HuH-7 (cell line): ENCODE data around the gene OSBP2.

Experiments used
- DNase-seq: peaks from one replicate; pipeline ENCODE4 v3.0.0; 2011; ENCODE audit warnings: low spot score

OSBP2 gene

GRCh38 chr22:30868663-30869385, 174.2 kb downstream of the OSBP2 start:
- DNase-seq, result no peak

GRCh38 chr22:30869667-30870395, 175.2 kb downstream of the OSBP2 start:
- DNase-seq, result no peak

GRCh38 chr22:30870451-30871345, 176.0 kb downstream of the OSBP2 start:
- no peak for DNase-seq

- DNase-seq, result no peak
Observed at GRCh38 chr22:30871391-30872284, 177.0 kb downstream of the OSBP2 start.

- no peak for DNase-seq
Observed at GRCh38 chr22:30872285-30873041, 177.8 kb downstream of the OSBP2 start.

GRCh38 chr22:30873086-30873650, 178.5 kb downstream of the OSBP2 start:
- DNase-seq, result no peak

- no peak for DNase-seq
Observed at GRCh38 chr22:30873661-30874060, 179.0 kb downstream of the OSBP2 start.

GRCh38 chr22:30874431-30875370, 180.0 kb downstream of the OSBP2 start:
- DNase-seq, result no peak

GRCh38 chr22:30875481-30876215, 181.0 kb downstream of the OSBP2 start:
- no peak for DNase-seq

- no peak for DNase-seq
Observed at GRCh38 chr22:30876221-30876751, 181.6 kb downstream of the OSBP2 start.

GRCh38 chr22:30876915-30877553, 182.4 kb downstream of the OSBP2 start:
- DNase-seq, result no peak

GRCh38 chr22:30877662-30878515, 183.2 kb downstream of the OSBP2 start:
- no peak for DNase-seq

GRCh38 chr22:30878516-30879414, 184.1 kb downstream of the OSBP2 start:
- DNase-seq, result peak; percentile 56

- DNase-seq, result no peak
Observed at GRCh38 chr22:30879415-30879797, 184.7 kb downstream of the OSBP2 start.

GRCh38 chr22:30880181-30880601, 185.5 kb downstream of the OSBP2 start:
- DNase-seq, result no peak

- DNase-seq, result no peak
Observed at GRCh38 chr22:30880847-30881246, 186.2 kb downstream of the OSBP2 start.
